ENCODE measurements around the gene ACTBL2.

The ACTBL2 gene

DNA sequence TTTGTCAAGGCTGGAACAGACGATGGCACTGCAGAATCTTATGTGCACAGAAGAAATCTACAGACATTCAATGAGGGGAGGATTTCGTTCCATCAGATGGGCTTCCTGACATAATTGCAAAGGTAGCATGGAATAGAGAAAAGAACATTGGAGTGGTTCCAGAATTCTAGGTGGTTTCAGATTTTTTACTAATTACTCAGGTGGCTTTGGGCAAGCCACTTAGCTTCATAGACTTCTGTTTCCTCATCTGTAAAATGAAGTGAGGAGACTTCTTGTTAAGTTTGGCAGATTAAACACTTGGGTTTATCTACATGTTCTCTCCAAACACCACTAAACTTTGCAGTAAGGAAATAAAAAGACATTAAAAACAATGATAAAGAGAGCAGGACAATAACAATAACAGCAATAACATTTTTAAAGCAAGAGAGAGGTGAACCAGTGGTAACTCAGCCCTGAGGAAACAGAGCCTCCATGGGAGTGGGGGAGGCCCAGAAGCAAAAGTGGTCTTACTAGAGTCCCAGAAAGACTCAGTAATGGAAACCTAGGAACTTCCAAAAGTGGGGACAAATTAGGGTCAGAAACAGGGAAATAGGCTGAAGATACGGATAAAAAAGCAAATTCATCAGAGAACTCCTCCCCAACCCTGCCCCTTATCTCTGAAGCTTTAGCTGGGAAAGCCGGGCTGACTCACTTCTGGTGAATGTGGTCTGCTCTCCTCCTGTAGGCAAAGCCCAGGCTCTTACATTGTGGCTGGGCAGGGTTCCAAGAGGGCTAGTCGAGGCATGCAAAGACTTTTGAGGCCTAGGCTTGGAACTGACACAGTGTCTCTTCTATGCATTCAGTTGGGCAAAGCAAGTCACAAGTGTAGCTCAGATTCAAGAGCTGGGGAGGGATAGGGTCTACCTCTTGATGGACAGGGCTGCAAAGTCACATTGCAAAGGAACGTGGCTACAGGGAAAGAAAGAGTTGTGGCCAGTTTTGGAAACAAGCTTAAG, 11.8 kb upstream of the ACTBL2 start:
- TF ChIP-seq, protein P1, sequence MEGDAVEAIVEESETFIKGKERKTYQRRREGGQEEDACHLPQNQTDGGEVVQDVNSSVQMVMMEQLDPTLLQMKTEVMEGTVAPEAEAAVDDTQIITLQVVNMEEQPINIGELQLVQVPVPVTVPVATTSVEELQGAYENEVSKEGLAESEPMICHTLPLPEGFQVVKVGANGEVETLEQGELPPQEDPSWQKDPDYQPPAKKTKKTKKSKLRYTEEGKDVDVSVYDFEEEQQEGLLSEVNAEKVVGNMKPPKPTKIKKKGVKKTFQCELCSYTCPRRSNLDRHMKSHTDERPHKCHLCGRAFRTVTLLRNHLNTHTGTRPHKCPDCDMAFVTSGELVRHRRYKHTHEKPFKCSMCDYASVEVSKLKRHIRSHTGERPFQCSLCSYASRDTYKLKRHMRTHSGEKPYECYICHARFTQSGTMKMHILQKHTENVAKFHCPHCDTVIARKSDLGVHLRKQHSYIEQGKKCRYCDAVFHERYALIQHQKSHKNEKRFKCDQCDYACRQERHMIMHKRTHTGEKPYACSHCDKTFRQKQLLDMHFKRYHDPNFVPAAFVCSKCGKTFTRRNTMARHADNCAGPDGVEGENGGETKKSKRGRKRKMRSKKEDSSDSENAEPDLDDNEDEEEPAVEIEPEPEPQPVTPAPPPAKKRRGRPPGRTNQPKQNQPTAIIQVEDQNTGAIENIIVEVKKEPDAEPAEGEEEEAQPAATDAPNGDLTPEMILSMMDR (IDR thresholded peaks at IDR 0.05; ENCODE audit: control extremely low read depth, extremely low read depth, low read depth, missing control alignments): no peak
- POLR2A ChIA-PET: no interaction called here
- DNase-seq (ENCODE audit: extremely low spot score): no peak
- CTCF ChIA-PET: interaction anchor here (1.6 kb wide), 1 partner anchor 13 kb away, joined by 3 read pairs; no protein-coding TSS in a partner anchor

DNA sequence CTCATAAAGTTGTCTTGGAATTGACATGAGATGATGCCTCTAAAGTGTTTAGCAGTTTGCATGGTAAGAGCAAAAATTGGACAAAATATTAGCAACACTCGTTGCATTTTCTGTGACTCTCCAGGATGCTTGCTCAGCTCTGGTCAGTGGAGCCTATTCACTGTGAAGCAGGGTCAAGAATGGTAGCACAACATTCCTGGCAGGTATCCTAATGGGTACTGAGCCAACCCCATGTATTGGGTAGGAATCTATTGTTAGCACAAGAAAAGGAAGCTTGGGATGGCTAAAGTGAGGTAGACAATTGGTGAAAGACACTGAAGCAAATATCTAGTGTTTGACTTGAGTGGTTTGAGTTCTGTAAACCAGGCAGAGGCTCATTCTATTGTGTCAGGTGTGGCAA, 10.4 kb upstream of the ACTBL2 start:
- TF ChIP-seq, protein P1 (IDR thresholded peaks at IDR 0.05; ENCODE audit: control extremely low read depth, extremely low read depth, low read depth, missing control alignments): no peak
- ChIA-PET POLR2A (no interaction called here), CTCF (interaction anchor here (0.9 to 1.2 kb wide), 2 partner anchors 9 to 194 kb away, joined by 3 to 4 read pairs; no protein-coding TSS in a partner anchor)
- DNase-seq (ENCODE audit: extremely low spot score): no peak

DNA sequence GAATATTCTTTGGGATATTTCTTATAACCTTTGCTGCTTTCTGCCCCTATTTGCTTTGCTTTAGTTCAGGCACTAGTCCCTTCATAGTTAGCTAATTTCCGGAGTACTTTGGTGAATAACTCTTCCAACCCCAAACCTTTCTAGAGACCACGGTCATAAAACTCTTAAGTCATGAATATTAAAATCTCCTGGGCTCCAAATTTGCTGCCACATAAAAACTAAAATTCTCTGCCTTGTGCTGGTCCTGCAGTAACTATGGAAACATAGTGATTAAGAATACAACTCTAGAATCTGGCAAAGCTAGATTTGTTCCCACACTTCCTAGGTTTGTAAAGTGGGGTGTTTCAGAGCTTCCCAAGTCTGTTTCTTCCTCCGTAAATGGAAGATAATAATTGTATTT, 10.0 kb upstream of the ACTBL2 start:
- TF ChIP-seq, protein P1 (IDR thresholded peaks at IDR 0.05; ENCODE audit: control extremely low read depth, extremely low read depth, low read depth, missing control alignments): no peak
- ChIA-PET CTCF (interaction anchor here (0.9 to 1.2 kb wide), 3 partner anchors 9 to 193 kb away, joined by 3 to 4 read pairs (median 3); no protein-coding TSS in a partner anchor), POLR2A (no interaction called here)
- DNase-seq (ENCODE audit: extremely low spot score): no peak

DNA sequence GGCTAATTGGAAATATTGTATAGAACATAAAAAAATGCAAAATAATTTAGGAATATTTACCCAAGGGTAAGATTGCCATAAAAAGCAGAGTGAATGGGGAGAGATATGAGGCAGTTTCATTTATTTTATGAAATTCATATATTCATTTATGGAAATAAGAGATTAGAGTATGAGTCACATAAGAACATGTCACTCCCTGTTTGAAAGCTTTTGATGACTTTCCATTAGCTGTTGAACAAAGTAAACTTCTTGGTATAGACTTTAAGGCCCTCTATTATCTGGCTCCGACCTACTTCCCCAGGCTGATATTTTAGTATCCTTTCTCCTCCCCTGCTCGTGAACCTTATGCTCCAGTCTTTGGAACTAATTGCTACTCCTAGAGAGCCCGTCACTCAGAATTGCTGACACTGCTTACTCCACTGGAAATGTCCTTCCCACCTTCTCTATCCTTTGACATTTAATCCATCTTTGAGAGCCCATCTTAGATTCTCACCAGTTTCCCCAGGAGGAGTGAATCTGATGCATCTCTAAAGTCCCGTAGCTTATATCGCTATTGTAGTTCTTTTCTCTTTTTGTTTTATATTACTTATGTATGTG, 8.9 kb upstream of the ACTBL2 start:
- no peak for DNase-seq (ENCODE audit: extremely low spot score)
- TF ChIP-seq, protein P1 (IDR thresholded peaks at IDR 0.05; ENCODE audit: control extremely low read depth, extremely low read depth, low read depth, missing control alignments): no peak
- ChIA-PET CTCF (interaction anchor here (1.1 kb wide), 1 partner anchor 17 kb away, joined by 3 read pairs; no protein-coding TSS in a partner anchor), POLR2A (no interaction called here)

DNA sequence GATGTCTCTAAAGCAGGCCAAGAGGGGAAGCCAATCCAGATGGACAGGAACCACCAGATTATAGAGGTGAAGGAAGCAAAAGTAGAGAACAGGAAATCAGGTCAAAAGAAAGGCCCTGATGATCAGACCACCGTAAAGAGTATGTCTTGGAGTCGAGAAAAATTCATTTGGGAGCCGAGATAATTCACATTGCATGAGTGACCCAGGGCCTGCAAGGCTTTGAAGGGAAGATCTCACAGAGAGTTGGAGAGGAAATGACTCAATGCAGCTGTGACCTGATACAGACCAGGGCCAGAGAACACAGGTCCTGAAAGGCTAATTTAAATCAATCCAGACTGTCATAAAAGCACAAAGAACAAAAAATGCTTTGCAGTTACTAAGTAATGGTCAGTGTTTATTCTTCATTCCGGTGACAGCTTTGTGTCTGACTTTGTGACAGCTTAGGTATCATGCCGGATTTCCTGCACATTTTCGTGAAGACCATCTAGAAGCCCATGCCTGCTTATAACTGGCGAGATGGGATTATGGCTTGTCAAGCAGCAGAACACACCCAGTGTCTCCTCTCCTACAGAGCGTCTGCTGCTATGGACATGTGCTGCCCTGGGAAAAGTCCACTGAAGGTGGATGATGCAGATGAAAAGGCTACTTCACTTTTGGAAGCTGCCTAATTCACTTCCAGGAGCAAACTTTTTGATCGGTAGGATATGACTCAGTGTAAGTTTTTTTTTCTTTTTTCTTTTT, 5.8 kb upstream of the ACTBL2 start:
- POLR2A ChIA-PET: no interaction called here
- TF ChIP-seq, protein P1 (IDR thresholded peaks at IDR 0.05; ENCODE audit: control extremely low read depth, extremely low read depth, low read depth, missing control alignments): no peak
- CTCF ChIA-PET: interaction anchor here (1.0 kb wide), 1 partner anchor 18 kb away, joined by 3 read pairs; no protein-coding TSS in a partner anchor
- DNase-seq (ENCODE audit: extremely low spot score): no peak

DNA sequence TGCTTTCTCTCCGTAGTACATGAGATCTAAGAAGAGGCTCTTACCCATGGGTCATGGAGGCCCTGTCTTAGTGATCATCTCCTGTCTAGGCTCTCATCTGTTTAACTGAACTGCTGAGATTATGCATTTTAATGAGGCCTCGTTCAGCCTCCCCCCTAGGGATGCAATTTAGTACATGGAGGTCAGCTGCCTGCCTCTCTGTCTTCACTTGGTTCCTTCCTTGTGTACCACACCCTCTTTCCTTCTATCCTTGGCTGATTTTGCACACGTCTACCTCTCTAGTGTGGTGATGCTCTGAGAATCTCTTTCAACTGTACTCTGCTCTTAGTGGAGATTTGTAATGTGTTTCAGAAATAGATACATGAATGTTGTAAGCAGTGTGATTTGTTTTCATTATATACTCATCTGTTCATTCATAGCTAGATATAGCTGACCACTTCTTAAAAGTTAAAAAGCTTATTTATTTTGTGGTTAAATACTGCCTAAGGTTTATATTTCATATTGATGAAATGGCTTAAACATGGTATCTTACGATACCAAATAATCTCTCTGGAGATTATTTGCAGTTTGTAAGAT, 3.5 kb upstream of the ACTBL2 start:
- TF ChIP-seq, protein P1 (IDR thresholded peaks at IDR 0.05; ENCODE audit: control extremely low read depth, extremely low read depth, low read depth, missing control alignments): no peak
- DNase-seq (ENCODE audit: extremely low spot score): no peak
- CTCF ChIA-PET: no interaction called here
- POLR2A ChIA-PET: no interaction called here
